GM19397 (cell line): Measurements from ENCODE around the gene BPIFA3.

Experiments used
- ATAC-seq: cut with Tn5 transposase; IDR thresholded peaks from one replicate; pipeline ENCODE4 v1.9.1; 2021; ENCODE audit warnings: mild to moderate bottlenecking, moderate library complexity; ENCODE audit not compliant: unreplicated experiment

Gene BPIFA3

DNA sequence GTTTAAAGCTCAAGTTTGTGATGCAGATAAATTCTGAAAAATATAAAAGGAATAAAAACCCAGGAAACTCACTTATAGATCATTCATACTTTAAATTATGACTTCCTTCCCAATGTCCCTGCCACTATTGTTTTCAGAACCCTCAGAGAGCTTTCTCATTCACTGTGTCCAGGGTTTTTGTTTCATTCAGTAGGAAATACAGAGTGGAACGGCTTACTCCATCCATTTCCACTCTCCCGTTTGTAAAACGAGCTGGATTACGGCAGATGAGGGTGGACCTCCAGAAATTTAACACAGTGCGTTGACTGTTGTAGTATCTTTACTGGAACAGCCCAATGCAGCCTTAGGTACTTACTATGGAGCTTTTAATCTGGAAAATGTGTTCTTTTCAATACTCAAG is 42.2 kb downstream of the BPIFA3 start:
- no peak for ATAC-seq

DNA sequence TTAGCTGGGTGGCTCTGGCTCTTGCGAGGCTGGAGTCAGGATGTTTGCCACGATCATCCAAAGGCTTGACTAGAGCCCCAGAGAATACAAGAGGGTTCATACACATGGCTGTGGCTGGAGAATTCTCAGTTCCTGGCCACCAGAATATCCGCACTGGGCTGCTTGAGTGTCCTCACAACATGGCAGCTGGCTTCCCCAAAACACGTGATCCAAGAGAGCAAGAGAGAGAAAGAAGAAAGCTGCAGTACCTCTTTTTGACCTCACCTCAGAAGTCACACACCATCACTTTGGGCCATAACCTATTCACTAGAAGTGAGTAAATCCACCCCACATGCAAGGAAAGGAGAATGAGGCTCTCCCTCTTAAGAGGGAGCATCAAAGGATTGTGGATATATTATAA is 44.3 kb downstream of the BPIFA3 start:
- no peak for ATAC-seq

DNA sequence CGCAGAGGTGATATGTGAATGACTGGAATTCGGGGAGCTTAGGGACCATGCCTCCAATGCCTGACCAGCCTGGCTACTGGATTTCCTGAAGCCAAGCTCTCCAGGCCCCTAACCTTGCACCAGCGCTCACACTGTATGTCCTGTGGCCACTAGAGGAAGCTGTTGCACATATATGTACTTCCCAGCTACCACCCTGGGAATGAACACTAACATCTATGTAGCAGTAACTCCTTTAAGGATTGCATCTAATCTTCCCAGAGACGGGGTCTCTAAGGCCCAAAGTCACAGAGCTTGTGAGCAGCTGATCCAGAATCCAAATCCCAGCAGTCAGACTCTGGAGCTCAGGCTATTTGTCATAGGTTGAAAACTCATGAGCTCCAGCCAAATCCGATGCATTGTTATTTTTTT is 45.5 kb downstream of the BPIFA3 start:
- ATAC-seq: no peak

DNA sequence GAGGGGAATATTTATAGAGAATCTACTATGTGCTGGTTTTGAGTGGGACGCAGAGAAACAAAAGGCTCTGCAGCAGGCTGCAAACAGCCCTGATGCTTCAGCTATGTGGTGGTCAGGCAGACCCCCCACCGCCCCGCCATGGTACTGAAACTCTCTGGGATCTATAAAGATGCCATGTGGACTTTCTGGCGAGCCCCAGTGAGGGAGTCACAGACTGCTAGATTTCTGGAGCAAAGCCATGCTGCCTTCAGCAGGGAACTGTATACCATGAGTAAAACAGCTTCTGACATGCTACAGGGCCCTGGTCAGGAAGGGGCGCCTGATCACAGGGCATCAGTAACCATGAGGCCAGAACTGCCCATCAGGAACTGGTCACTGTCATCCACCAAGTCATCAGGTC is 46.6 kb downstream of the BPIFA3 start:
- no peak for ATAC-seq

DNA sequence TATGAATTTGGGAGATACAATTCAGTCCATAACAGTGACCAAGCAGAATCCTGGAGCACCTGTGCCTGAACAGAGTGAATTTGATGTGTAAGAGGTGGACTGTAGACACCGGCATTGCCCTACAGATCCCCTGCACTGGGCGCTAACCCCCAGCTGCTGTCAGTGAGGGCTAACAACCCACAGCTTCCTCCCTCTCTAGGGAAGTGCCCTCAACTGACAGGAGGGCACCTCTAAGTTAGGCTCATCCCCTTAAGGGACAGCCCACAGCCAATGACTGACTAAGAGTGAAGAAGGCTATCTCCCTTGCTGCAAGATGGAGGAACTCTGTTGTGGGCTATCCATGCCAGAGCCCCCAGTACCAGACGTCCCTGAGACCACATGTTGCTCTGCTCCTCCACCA is 50.5 kb downstream of the BPIFA3 start:
- no peak for ATAC-seq

DNA sequence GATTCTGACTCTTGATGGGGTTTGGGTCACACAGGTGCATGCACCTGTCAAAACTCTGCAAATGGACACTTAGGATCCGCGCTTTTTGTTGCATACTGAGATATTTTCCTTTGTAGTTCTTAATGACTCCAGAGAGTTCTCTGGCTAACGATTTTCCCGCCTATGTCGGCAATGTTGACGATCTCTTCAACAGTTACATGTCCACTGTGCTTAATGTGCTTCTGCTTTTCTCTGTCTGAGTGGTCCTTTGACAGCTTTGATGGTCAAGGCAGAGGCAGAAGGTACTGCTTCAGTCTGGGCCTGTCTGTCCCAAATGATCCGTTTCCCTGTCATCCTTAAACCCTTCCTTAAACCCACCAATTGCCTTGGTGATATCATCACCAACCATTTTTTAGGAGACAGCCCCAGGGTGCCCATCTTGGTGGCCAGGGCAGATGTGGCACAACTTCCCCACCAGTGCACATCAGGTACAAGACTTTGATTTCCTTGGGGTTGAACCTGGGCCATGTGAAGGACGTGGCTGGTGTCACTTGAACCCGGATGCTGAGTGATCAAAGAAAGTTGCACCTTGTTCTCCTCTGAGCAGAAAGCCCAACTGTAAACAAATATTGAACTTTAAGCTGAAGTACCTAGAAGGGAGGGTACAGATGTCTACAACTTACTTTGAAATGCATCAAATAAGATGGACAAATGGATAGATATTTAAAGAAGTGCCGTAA is 55.2 kb downstream of the BPIFA3 start:
- ATAC-seq: no peak

DNA sequence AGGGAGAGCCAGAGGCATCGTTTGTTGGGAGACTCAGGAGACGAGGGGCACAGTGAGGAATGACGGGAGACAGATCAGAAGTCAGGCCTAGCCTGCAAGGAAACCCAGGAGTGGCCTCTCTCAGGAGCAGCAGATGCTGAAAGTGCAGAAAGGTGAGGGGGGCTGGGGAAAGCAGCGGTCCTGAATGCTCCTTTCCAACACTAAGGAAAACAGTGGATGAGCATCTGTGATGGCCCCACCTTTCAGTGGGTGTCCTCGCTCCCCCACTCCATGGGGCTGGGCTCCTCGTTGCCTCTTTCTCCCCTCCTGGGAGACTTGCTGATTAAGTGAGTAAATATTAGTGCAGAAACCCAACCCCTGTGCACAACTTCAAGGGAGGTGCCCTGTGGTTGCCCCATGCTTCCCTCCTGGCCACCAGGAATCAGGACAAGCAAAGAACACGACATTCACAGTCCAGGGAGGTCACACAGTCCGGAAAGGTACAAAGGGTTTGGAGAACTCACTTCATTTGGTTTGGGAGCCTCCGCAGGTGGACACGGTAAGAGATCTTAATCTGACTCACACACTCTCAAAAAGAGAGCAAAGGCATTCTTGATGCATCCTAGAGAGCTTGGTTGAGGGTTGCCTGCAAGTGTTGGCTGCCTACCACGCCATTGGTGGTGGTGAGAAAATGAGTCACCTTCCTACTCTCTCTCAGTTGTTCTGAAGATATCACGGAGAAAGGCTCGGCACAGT is 56.1 kb downstream of the BPIFA3 start:
- ATAC-seq: no peak

DNA sequence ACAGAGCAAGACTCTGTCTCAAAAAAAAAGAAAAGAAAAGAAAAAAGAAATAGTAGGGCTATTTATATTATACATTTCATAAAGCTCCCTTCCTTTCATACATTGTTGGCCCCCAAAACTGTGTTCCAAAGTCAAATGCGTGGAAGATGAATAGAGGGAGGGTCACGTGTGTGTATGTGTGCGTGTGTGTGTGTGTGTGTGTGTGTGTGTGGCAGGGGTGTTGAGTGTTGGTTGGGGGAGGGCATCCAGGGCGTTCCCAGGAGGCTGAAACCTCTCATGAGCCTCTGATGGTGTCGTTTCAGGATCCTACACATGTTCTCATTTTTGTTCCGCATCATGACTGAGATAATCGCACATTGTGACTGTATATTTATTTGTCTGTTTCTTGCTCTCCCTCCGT is 58.1 kb downstream of the BPIFA3 start:
- no peak for ATAC-seq

DNA sequence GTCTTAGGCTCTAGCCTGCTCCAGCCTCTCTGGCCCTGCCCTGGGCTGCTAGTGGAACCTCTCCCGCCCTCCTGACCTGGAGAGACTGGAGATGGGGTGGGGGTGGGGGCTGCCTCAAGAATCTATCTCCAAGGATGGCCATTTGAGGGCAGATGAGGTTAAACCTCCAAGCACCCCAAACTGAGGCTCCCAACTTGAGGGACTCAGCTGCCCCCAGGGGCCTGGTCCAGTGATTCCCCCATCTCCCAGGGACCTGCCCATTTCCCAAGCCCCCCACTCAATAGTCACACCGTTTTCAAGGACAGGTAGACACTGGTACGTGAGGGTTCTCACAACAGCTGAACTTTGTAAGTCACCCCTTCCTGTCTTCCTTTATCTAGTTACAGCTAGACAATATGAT is 58.7 kb downstream of the BPIFA3 start:
- no peak for ATAC-seq

DNA sequence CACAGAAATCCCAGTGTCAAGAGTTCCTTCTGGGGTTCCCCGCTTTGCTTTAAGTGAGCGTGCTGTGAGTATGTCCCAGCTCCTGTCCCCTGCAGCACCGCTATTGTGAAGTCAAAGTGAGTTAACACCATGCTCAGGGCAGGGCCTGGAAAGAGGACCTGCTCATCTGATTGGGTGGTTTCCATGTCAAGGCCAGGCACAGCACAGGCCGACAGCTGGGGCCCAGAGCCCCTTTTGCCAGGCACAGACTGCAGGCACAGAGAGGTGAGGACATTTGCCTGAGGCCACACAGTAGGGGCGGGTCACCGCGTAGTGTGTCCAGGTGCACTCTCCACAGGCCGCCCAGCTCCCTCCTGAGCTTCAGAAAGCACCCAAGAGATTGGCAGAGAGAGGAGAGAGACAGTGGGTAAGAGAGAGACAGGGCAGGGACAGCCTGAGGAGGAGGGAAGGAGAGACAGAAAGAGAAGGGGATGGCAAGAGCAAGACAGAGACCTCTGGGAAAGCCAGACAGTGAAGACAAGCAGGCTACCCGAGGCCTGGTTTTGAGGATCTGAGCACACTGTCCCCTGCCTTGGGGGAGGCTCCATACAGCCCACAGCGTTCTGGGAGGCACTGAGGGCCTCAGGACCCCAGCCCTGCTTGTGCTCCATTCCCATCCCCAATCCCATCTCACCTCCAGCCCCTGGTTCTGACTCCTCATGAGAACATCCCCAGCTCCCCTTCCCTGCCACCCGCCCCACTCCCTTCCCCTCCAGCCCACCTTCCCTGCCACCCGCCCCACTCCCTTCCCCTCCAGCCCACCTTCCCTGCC is 59.4 kb downstream of the BPIFA3 start:
- no peak for ATAC-seq
